Hepatocyte (in vitro differentiated cells): ENCODE results near the gene MACROD2. TPM values are rescaled to one million over a fixed set of nuclear protein-coding genes. Genes with fewer than 3 reads are reported as not detected.

Experiments
- DNase-seq: peaks from one replicate; pipeline ENCODE4 v3.0.0-alpha.2; 2016; ENCODE audit warnings: low spot score
- H2AFZ ChIP-seq: fragments of 200-600 bp; sonication (generic); 2 replicates; pipeline ENCODE4 v1.6.0; 2016; ENCODE audit warnings: antibody characterized with exemption, mild to moderate bottlenecking
- H3K27ac ChIP-seq: fragments of 200-600 bp; sonication (generic); 2 replicates; pipeline ENCODE4 v1.5.1; 2016; ENCODE audit warnings: mild to moderate bottlenecking
- H3K27me3 ChIP-seq: fragments of 200-600 bp; sonication (generic); 2 replicates; pipeline ENCODE4 v1.6.1; 2016
- H3K36me3 ChIP-seq: fragments of 200-600 bp; sonication (generic); replicated peaks from 2 replicates; pipeline ENCODE4 v1.5.1; 2016; ENCODE audit warnings: low read depth; ENCODE audit not compliant: insufficient read depth
- H3K4me1 ChIP-seq: fragments of 200-600 bp; sonication (generic); 2 replicates; pipeline ENCODE4 v1.5.1; 2016; ENCODE audit warnings: mild to moderate bottlenecking, moderate library complexity; ENCODE audit not compliant: insufficient read depth
- H3K4me2 ChIP-seq: fragments of 200-600 bp; sonication (generic); 2 replicates; pipeline ENCODE4 v1.6.0; 2016
- H3K4me3 ChIP-seq: fragments of 200-600 bp; sonication (generic); 2 replicates; pipeline ENCODE4 v1.5.1; 2016; ENCODE audit warnings: mild to moderate bottlenecking
- H3K79me2 ChIP-seq: fragments of 200-600 bp; sonication (generic); 2 replicates; pipeline ENCODE4 v1.6.0; 2017; ENCODE audit warnings: mild to moderate bottlenecking
- H3K9me2 ChIP-seq: fragments of 200-600 bp; sonication (generic); replicated peaks from 2 replicates; pipeline ENCODE4 v1.6.0; 2017; ENCODE audit warnings: mild to moderate bottlenecking; ENCODE audit not compliant: insufficient read depth
- H3K9me3 ChIP-seq: fragments of 200-600 bp; sonication (generic); 2 replicates; pipeline ENCODE4 v1.5.1; 2016; ENCODE audit warnings: low read depth, mild to moderate bottlenecking
- H4K20me1 ChIP-seq: fragments of 200-600 bp; sonication (generic); 2 replicates; pipeline ENCODE4 v1.6.0; 2016; ENCODE audit warnings: mild to moderate bottlenecking; ENCODE audit not compliant: insufficient read depth, poor library complexity, severe bottlenecking
- EZH2 ChIP-seq: fragments of 200-600 bp; sonication (generic); IDR thresholded peaks from 2 replicates; pipeline ENCODE4 v1.6.1; 2016; ENCODE audit warnings: antibody characterized with exemption, mild to moderate bottlenecking, borderline replicate concordance
- EZH2phosphoT487 ChIP-seq: fragments of 200-600 bp; sonication (generic); IDR thresholded peaks from one replicate; pipeline ENCODE4 v1.6.1; 2018; ENCODE audit warnings: antibody characterized with exemption, mild to moderate bottlenecking, low read depth, moderate library complexity; ENCODE audit not compliant: unreplicated experiment, severe bottlenecking
- WGBS: methylation state at CpG from one replicate; pipeline ENCODE4 v1.1.6; 2016; ENCODE audit warnings: low lambda C conversion rate; ENCODE audit errors: missing lambda C conversion rate; 5-methylcytosine and 5-hydroxymethylcytosine counted together
- polyA plus RNA-seq: library from polyadenylated mRNA; unstranded; fragments of >200 nt; fragmentation: Nextera tagmentation; extraction: Ambion mirVana; gene quantifications from 2 replicates; pipeline ENCODE4 v1.2.1, GENCODE V29; 2016
- total RNA-seq: library from RNA; depleted of rRNA; stranded (reverse); fragments of >200 nt; gene quantifications from 2 replicates; pipeline ENCODE4 v1.2.3, GENCODE V29; 2014
- TF ChIP-seq, protein P1 (sequence below): fragments of 200-600 bp; sonication (generic); IDR thresholded peaks from 2 replicates; pipeline ENCODE4 v1.5.1; 2016; ENCODE audit warnings: antibody characterized with exemption, mild to moderate bottlenecking; ENCODE audit not compliant: poor library complexity

The MACROD2 gene
- total and polyA plus RNA-seq, 2 experiments from 2014 or later = 2.4 to 3.1 TPM

DNA sequence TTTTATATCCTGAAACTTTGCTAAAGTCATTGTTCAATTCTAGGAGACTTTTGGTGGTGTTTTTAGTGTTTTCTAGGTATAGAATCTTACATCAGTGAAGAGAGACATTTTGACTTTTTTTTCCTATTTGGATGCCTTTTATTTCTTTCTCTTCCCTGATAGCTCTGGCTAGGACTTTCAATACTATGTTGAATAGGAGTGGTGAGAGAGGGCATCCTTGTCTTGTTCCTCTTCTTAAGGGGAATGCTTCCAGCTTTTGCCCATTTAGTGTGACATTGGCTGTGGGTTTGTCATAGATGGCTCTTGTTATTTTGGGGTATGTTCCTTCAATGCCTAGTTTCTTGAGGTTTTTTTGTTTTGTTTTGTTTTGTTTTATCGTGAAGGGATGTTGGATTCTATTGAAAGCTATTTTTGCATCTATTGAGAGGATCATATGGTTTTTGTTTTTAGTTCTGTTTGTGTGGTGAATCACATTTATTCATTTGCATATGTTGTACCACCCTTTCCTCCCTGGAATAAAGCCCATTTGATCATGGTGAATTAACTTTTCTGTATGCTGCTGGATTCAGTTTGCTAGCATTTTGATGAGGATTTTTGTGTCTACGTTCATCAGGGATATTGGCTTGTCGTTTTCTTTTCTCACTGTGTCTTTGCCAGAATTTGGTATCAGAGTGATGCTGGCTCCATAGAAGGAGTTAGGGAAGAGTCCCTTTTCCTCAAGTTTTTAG lies 882.1 kb downstream of the MACROD2 start:
- Histone ChIP-seq H3K27ac (no peak overlapping the region), H4K20me1 (no peaks in the 10 kb centered on the region), H2AFZ (no peak overlapping the region), H3K4me1 (no peaks in the 10 kb centered on the region), H3K9me2 (no peaks in the 10 kb centered on the region), H3K9me3 (no peaks in the 10 kb centered on the region), H3K36me3 (no peaks in the 10 kb centered on the region), H3K4me2 (no peak overlapping the region), H3K4me3 (no peak overlapping the region), H3K27me3 (no peaks in the 10 kb centered on the region), H3K79me2 (no peaks in the 10 kb centered on the region)
- TF ChIP-seq, protein P1, sequence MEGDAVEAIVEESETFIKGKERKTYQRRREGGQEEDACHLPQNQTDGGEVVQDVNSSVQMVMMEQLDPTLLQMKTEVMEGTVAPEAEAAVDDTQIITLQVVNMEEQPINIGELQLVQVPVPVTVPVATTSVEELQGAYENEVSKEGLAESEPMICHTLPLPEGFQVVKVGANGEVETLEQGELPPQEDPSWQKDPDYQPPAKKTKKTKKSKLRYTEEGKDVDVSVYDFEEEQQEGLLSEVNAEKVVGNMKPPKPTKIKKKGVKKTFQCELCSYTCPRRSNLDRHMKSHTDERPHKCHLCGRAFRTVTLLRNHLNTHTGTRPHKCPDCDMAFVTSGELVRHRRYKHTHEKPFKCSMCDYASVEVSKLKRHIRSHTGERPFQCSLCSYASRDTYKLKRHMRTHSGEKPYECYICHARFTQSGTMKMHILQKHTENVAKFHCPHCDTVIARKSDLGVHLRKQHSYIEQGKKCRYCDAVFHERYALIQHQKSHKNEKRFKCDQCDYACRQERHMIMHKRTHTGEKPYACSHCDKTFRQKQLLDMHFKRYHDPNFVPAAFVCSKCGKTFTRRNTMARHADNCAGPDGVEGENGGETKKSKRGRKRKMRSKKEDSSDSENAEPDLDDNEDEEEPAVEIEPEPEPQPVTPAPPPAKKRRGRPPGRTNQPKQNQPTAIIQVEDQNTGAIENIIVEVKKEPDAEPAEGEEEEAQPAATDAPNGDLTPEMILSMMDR = no peak
- TF ChIP-seq EZH2 = no peak
- no peak for TF ChIP-seq EZH2phosphoT487
- DNase-seq = no peak
- WGBS = 96% methylated on average over 3 of the region's 3 CpGs

DNA sequence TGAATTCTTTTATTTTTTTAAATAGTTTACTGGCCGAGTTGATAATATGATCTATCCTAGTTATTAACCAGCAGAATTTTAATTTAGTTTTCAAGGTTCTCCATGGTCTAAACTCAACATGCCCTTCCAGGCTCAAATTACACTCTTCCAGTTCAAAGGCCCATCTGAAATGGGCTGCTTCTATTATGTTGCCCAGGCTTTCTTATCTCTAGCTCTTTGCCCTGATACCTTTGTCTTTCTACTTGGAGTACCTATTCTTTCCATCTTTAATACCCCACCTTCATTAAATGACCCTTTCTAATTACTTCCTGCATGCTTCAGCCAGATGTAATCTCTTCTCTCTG lies 883.3 kb downstream of the MACROD2 start:
- H3K27me3 ChIP-seq = no peaks in the 10 kb centered on the region
- no peak overlapping the region for H3K4me3 ChIP-seq
- H3K4me2 ChIP-seq = no peak overlapping the region
- H3K27ac ChIP-seq = peak overlapping the region; percentile 0
- no peaks in the 10 kb centered on the region for H3K9me3 ChIP-seq
- H3K79me2 ChIP-seq = no peaks in the 10 kb centered on the region
- no peak for TF ChIP-seq EZH2
- TF ChIP-seq, protein P1 = no peak
- no peak overlapping the region for H2AFZ ChIP-seq
- H3K4me1 ChIP-seq = no peaks in the 10 kb centered on the region
- WGBS = 94% methylated on average over 1 of the region's 1 CpG
- H4K20me1 ChIP-seq = no peaks in the 10 kb centered on the region
- no peak for DNase-seq
- no peaks in the 10 kb centered on the region for H3K36me3 ChIP-seq
- no peaks in the 10 kb centered on the region for H3K9me2 ChIP-seq

DNA sequence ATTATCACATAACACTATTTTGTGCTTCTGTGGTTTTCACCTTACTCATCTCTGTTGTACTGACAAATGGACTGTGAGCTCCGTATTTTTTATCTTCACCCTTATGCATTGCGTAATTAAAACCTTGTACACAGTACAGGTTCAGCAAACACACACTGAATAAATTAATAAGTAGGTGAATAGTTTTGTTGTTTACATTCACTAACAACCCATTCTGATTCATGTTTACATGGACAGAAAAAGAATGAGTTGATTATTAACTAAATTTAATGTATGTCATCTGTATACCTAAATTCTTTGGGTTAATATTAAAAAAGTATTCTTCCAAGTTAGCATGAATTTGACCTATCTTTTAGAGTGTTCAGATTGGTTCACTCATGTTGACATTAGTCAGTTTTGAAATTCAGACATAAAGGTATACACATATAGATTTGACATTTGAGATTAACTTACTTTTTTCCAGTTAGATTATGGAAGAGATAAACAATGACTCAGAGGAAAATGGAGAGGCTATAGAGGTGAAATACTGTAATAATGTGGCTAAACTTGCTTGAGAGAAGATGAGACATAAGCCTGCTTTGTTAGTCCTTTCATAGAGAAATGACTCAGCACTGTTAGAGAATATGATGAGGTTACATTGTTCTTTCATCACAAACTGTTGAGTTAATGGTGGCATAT lies 883.8 kb downstream of the MACROD2 start:
- DNase-seq = peak; percentile 13
- no peaks in the 10 kb centered on the region for H3K27me3 ChIP-seq
- H3K9me3 ChIP-seq = no peaks in the 10 kb centered on the region
- H2AFZ ChIP-seq = no peak overlapping the region
- no peaks in the 10 kb centered on the region for H4K20me1 ChIP-seq
- H3K36me3 ChIP-seq = no peaks in the 10 kb centered on the region
- H3K4me3 ChIP-seq = no peak overlapping the region
- H3K27ac ChIP-seq = peak overlapping the region; percentile 11
- H3K4me1 ChIP-seq = no peaks in the 10 kb centered on the region
- WGBS = 59% methylated on average over 2 of the region's 2 CpGs
- H3K4me2 ChIP-seq = no peak overlapping the region
- no peaks in the 10 kb centered on the region for H3K9me2 ChIP-seq
- TF ChIP-seq EZH2phosphoT487 (no peak), EZH2 (no peak)
- TF ChIP-seq, protein P1 = no peak
- H3K79me2 ChIP-seq = no peaks in the 10 kb centered on the region
